ENCODE results near the gene MID1IP1. TPM values are rescaled to one million over a fixed set of nuclear protein-coding genes. Genes with fewer than 3 reads are reported as not detected.

Gene MID1IP1
- total RNA-seq, 2 experiments from 2014 or later, result 80.4 to 92.7 TPM

- no peak for TF ChIP-seq EZH2phosphoT487 (IDR thresholded peaks at IDR 0.05; ENCODE audit: borderline replicate concordance, low read depth, low read length)
- no peak for TF ChIP-seq CTCF (conservative IDR thresholded peaks at IDR 0.05; ENCODE audit: low read length)
- CTCF ChIA-PET (ENCODE audit: unreplicated experiment), result no interaction called here
- DNase-seq (ENCODE audit: low spot score), result no peak
- peaks cover 7% of the 10 kb centered on the region for H3K4me1 ChIP-seq (ENCODE audit: insufficient read depth, low read length, poor library complexity, severe bottlenecking)
- POLR2A ChIA-PET, result no interaction called here
- no peak overlapping the region for H3K4me2 ChIP-seq (ENCODE audit: low read length)
- no peak overlapping the region for H2AFZ ChIP-seq (ENCODE audit: low read length)
- H3K27ac ChIP-seq (ENCODE audit: low read depth, low read length, poor library complexity, severe bottlenecking), result no peak overlapping the region
- no peaks in the 10 kb centered on the region for H3K79me2 ChIP-seq (ENCODE audit: insufficient read depth, low read depth, low read length)
- no peaks in the 10 kb centered on the region for H3K9me3 ChIP-seq (ENCODE audit: low read length)
- BruUV-seq (replicated peaks), result no TSS peak
- intact Hi-C loops (cut with micrococcal nuclease; ENCODE audit: unreplicated experiment), result no loop called here
- no peaks in the 10 kb centered on the region for H4K20me1 ChIP-seq (ENCODE audit: insufficient read depth, low read length)
- H3K36me3 ChIP-seq (ENCODE audit: insufficient read depth, low read length), result no peaks in the 10 kb centered on the region
- no peak overlapping the region for H3K4me3 ChIP-seq (ENCODE audit: low read depth, low read length, poor library complexity, severe bottlenecking)
- no peaks in the 10 kb centered on the region for H3K9me2 ChIP-seq (ENCODE audit: insufficient read depth, low read length)
Measured at GRCh38 chrX:38847903-38848230, 46.6 kb downstream of the MID1IP1 start.

- Histone ChIP-seq H3K4me3 (ENCODE audit: low read depth, low read length, poor library complexity, severe bottlenecking) (no peak overlapping the region), H3K79me2 (ENCODE audit: insufficient read depth, low read depth, low read length) (no peaks in the 10 kb centered on the region), H3K9me3 (ENCODE audit: low read length) (no peaks in the 10 kb centered on the region), H3K4me2 (ENCODE audit: low read length) (no peak overlapping the region), H2AFZ (ENCODE audit: low read length) (no peak overlapping the region), H3K36me3 (ENCODE audit: insufficient read depth, low read length) (no peaks in the 10 kb centered on the region), H3K9me2 (ENCODE audit: insufficient read depth, low read length) (no peaks in the 10 kb centered on the region), H3K4me1 (ENCODE audit: insufficient read depth, low read length, poor library complexity, severe bottlenecking) (peaks cover 7% of the 10 kb centered on the region), H3K27ac (ENCODE audit: low read depth, low read length, poor library complexity, severe bottlenecking) (no peak overlapping the region), H4K20me1 (ENCODE audit: insufficient read depth, low read length) (no peaks in the 10 kb centered on the region)
- ChIA-PET CTCF (ENCODE audit: unreplicated experiment) (no interaction called here), POLR2A (interaction anchor here (1.2 kb wide), 1 partner anchor 71 kb away, joined by 3 read pairs; no protein-coding TSS in a partner anchor)
- BruUV-seq (replicated peaks), result no TSS peak
- no peak for DNase-seq (ENCODE audit: low spot score)
- TF ChIP-seq EZH2phosphoT487 (IDR thresholded peaks at IDR 0.05; ENCODE audit: borderline replicate concordance, low read depth, low read length) (no peak), CTCF (conservative IDR thresholded peaks at IDR 0.05; ENCODE audit: low read length) (no peak)
- intact Hi-C loops (cut with micrococcal nuclease; ENCODE audit: unreplicated experiment), result no loop called here
Measured at GRCh38 chrX:38848671-38849455, 47.6 kb downstream of the MID1IP1 start.

GRCh38 chrX:38850807-38851544 lies 49.7 kb downstream of the MID1IP1 start:
- Histone ChIP-seq H3K4me2 (ENCODE audit: low read length) (no peak overlapping the region), H3K9me2 (ENCODE audit: insufficient read depth, low read length) (no peaks in the 10 kb centered on the region), H3K4me3 (ENCODE audit: low read depth, low read length, poor library complexity, severe bottlenecking) (no peak overlapping the region), H4K20me1 (ENCODE audit: insufficient read depth, low read length) (no peaks in the 10 kb centered on the region), H3K79me2 (ENCODE audit: insufficient read depth, low read depth, low read length) (no peaks in the 10 kb centered on the region), H3K9me3 (ENCODE audit: low read length) (no peaks in the 10 kb centered on the region), H3K27ac (ENCODE audit: low read depth, low read length, poor library complexity, severe bottlenecking) (no peak overlapping the region), H2AFZ (ENCODE audit: low read length) (no peak overlapping the region), H3K4me1 (ENCODE audit: insufficient read depth, low read length, poor library complexity, severe bottlenecking) (peaks cover 5% of the 10 kb centered on the region), H3K36me3 (ENCODE audit: insufficient read depth, low read length) (no peaks in the 10 kb centered on the region)
- intact Hi-C loops (cut with micrococcal nuclease; ENCODE audit: unreplicated experiment), result no loop called here
- TF ChIP-seq EZH2phosphoT487 (IDR thresholded peaks at IDR 0.05; ENCODE audit: borderline replicate concordance, low read depth, low read length) (no peak), CTCF (conservative IDR thresholded peaks at IDR 0.05; ENCODE audit: low read length) (no peak)
- no peak for DNase-seq (ENCODE audit: low spot score)
- BruUV-seq (replicated peaks), result no TSS peak
- CTCF ChIA-PET (ENCODE audit: unreplicated experiment), result no interaction called here
- POLR2A ChIA-PET, result no interaction called here

Measured in OCI-LY7 (cell line).